Heart left ventricle (tissue), 16 donors: ENCODE data around the gene CDH13. TPM values are rescaled to one million over a fixed set of nuclear protein-coding genes. Genes with fewer than 3 reads are reported as not detected.
"Not testable (repeated sequence)": the region's sequence is repeated elsewhere in the genome, so short reads cannot be mapped to it uniquely, and the experiment has no call there.

Experiments used
- ATAC-seq, 4 donors: fragments of 200-7000 bp; cut with Tn5 transposase; one replicate each; pipeline ENCODE4 v1.9.1; 2020 to 2022; ENCODE audit warnings: moderate library complexity in 4 of 4, mild to moderate bottlenecking in 3 of 4, moderate number of reproducible peaks in 1 of 4
- DNase-seq, 5 donors: peaks; one replicate each; pipeline ENCODE4 v3.0.0-alpha.2; 2020
- H3K27ac ChIP-seq, 12 donors: fragments of 200-600 bp; sonication (generic) in 4 of 12; one replicate each; pipeline versions ENCODE4 v1.5.0 to v1.8.0; 2016 to 2022; ENCODE audit warnings: mild to moderate bottlenecking in 2 of 12
- H3K27me3 ChIP-seq, 9 donors: fragments of 200-600 bp; sonication (generic) in 2 of 9; one replicate each; pipeline versions ENCODE4 v1.5.1 to v1.8.0; 2016 to 2022; ENCODE audit warnings: mild to moderate bottlenecking in 3 of 9
- H3K36me3 ChIP-seq, 9 donors: fragments of 200-600 bp; sonication (generic) in 2 of 9; one replicate each; pipeline versions ENCODE4 v1.5.0 to v1.8.0; 2018 to 2022; ENCODE audit warnings: mild to moderate bottlenecking in 2 of 9
- H3K4me1 ChIP-seq, 12 donors: fragments of 200-600 bp; sonication (generic) in 4 of 12; one replicate each; pipeline versions ENCODE4 v1.5.0 to v1.8.0; 2016 to 2022; ENCODE audit warnings: mild to moderate bottlenecking in 3 of 12
- H3K4me3 ChIP-seq, 12 donors: fragments of 200-600 bp; sonication (generic) in 4 of 12; one replicate each; pipeline versions ENCODE4 v1.5.0 to v1.8.0; 2017 to 2022; ENCODE audit warnings: mild to moderate bottlenecking in 9 of 12, moderate library complexity in 4 of 12
- H3K9me3 ChIP-seq, 12 donors: fragments of 200-600 bp; sonication (generic) in 4 of 12; one replicate each; pipeline versions ENCODE4 v1.5.0 to v1.8.0; 2016 to 2022; ENCODE audit warnings: mild to moderate bottlenecking in 1 of 12
- POLR2A ChIP-seq, 2 donors: fragments of 450-650 bp; IDR thresholded peaks; one replicate each; pipeline ENCODE4 v1.6.1; 2017; ENCODE audit warnings: antibody characterized with exemption in 2 of 2, mild to moderate bottlenecking in 2 of 2, moderate library complexity in 2 of 2
- WGBS, 4 donors: extraction: QIAGEN DNeasy Blood & Tissue Kit in 2 of 4; methylation state at CpG; one replicate each; pipeline versions ENCODE4 v1.1.5 to v1.1.7; 2013 to 2018; 5-methylcytosine and 5-hydroxymethylcytosine counted together
- intact Hi-C, 10 donors: fragments of 100-400 bp; cut with DNase I; formaldehyde crosslinking; loops; one replicate each; pipeline versions ENCODE4 v1.11.1 to v1.14.2; 2022
- polyA plus RNA-seq, 2 donors: library from polyadenylated mRNA; stranded (reverse); fragments of 200-250 nt; gene quantifications; one replicate each; pipeline ENCODE4 v1.2.3, GENCODE V29; 2013
- total RNA-seq, 9 donors: library from RNA; depleted of rRNA in 2 of 9; stranded (reverse); fragments of >200 nt in 2 of 9; fragmentation: NEBNext Ultra II Directional in 3 of 9; extraction: Animal tissue kit (Norgen Biotek cat#: 25700) in 3 of 9; gene quantifications; one replicate each; pipeline versions ENCODE4 v1.1.0 to v1.2.4, GENCODE V29; 2016 to 2023
- TF ChIP-seq, protein P1 (sequence below), 12 donors: fragments of 200-600 bp; sonication (generic) in 4 of 12; IDR thresholded peaks; one replicate each; pipeline versions ENCODE4 v1.5.0 to v1.8.0; 2018 to 2022; ENCODE audit warnings: antibody characterized with exemption in 12 of 12, mild to moderate bottlenecking in 5 of 12
- donor health status: ischemic (EF 13 %, LVEDD 7.1; RV severe dilation, severe dysfunction).
- donor health status: healthy with polysubstance abuse.
- donor health status: DM: no; HTN: yes; CAD: no.
- donor health status: DM: no; HTN: no; CAD: no.
- donor health status: ischemic (EF 25% LVEDD 6.9; RV normal size, moderate dysfunction).
- donor health status: ischemic (EF 25% LVEDD 5.7; RV mildly dilated, moderate dysfunction).
- donor health status: healthy.
- donor health status: DM: yes; HTN: yes; CAD: no.
- donor health status: ischemic (EF 35%, LVEDD 5.7; RV mildly dilated, moderate dysfunction).
- donor health status: nonischemic (EF 11% LVEDD 7.7; RV severe dilation, severe dysfunction).
- donor health status: DM: yes; HTN: yes; CAD: no.
- donor health status: PGD.
- donor health status: ischemic (EF 29% LVEDD 5.4; RV normal size, mild dysfunction).
- donor health status: nonischemic (EF 23%, LVEDD 6.1; RV moderate dilation, normal function).

Gene CDH13
- total and polyA plus RNA-seq, 11 donors, result 15.0 to 172 (median 137) TPM

DNA sequence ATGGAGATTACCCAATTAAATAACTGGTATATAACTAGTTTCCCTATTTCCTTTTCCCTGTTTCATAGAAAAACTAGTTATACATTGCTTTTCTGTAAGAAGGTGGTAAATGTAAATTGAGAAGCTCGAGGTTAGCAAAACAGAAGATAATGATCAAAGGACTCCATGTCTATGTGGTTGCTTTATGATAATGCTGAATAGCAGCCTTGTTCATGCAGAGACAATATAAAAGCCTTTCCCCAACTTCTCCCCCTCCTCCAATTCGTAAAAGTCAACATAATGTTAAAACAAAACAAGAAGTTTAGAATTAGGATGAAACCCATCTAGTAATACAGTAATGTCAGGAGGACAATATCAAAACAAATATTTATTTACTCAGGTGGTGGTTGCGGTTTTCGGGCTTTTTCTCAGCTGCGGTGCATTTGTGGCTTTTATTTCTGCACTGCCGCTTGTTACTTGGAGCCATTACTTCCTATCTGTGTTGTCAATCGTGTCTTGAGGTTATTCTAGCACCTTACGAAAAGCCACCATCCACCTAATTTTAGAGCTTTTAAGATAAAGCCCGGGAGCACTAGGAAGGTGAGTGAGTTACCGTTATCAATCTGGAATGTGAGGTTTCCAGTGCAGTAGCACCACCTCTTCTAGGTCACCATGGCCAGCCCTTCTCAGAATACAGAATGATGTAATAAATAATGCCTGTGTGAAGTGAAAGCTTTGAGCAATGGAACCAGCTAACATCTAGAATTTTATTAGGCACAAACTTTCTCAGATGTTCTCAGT lies 297.5 kb downstream of the CDH13 start:
- H3K4me3 ChIP-seq, result no peak overlapping the region
- peak in 2 of 4 donors; percentile 47 to 51 for ATAC-seq
- no peak overlapping the region for H3K27ac ChIP-seq
- intact Hi-C loops, result loop anchor here in 1 of 10 donors (10.0 kb wide), 1 partner anchor 59 kb away; no protein-coding TSS in a partner anchor
- peaks cover 0 to 31% (median 0%) of the 10 kb centered on the region in 12 donors for H3K9me3 ChIP-seq
- H3K36me3 ChIP-seq, result no peaks in the 10 kb centered on the region
- H3K4me1 ChIP-seq, result peaks cover 0 to 12% (median 1%) of the 10 kb centered on the region in 12 donors
- no peaks in the 10 kb centered on the region for H3K27me3 ChIP-seq
- TF ChIP-seq, protein P1, sequence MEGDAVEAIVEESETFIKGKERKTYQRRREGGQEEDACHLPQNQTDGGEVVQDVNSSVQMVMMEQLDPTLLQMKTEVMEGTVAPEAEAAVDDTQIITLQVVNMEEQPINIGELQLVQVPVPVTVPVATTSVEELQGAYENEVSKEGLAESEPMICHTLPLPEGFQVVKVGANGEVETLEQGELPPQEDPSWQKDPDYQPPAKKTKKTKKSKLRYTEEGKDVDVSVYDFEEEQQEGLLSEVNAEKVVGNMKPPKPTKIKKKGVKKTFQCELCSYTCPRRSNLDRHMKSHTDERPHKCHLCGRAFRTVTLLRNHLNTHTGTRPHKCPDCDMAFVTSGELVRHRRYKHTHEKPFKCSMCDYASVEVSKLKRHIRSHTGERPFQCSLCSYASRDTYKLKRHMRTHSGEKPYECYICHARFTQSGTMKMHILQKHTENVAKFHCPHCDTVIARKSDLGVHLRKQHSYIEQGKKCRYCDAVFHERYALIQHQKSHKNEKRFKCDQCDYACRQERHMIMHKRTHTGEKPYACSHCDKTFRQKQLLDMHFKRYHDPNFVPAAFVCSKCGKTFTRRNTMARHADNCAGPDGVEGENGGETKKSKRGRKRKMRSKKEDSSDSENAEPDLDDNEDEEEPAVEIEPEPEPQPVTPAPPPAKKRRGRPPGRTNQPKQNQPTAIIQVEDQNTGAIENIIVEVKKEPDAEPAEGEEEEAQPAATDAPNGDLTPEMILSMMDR (IDR thresholded peaks at IDR 0.05), result no peak
- no peak for TF ChIP-seq POLR2A (IDR thresholded peaks at IDR 0.05)
- 54 to 67% (median 64%) methylated on average over 10 of the region's 10 CpGs for WGBS, 4 donors
- DNase-seq, result no peak

DNA sequence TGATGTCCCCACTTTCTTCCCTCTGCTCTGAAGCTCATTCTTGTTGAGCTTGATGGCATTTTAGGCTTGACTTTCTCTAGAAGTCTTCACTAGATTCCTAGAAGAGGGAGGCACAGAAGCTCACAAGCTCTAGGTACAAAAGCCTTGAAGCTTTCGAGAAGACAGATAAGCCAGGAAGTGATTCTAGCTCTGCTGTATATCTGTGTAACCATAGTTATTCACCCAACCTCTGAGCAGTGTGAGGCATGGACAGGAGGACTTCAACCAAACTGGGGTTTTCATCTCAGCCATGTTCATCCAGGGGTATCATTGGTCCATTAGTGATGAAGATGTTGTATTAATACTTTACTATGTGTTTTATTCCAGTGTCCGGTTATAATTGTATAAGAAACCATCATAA lies 299.7 kb downstream of the CDH13 start:
- 83 to 89% (median 87%) methylated on average over 2 of the region's 2 CpGs for WGBS, 4 donors
- intact Hi-C loops, result loop anchor here in 1 of 10 donors (10.0 kb wide), 1 partner anchor 62 kb away; no protein-coding TSS in a partner anchor
- ATAC-seq (no peak), DNase-seq (no peak)
- no peak for TF ChIP-seq POLR2A (IDR thresholded peaks at IDR 0.05)
- TF ChIP-seq, protein P1 (IDR thresholded peaks at IDR 0.05), result no peak
- Histone ChIP-seq H3K4me3 (no peak overlapping the region), H3K27ac (no peak overlapping the region), H3K9me3 (peaks cover 0 to 23% (median 0%) of the 10 kb centered on the region in 12 donors), H3K4me1 (peaks cover 0 to 12% (median 1%) of the 10 kb centered on the region in 12 donors), H3K27me3 (no peaks in the 10 kb centered on the region), H3K36me3 (no peaks in the 10 kb centered on the region)

DNA sequence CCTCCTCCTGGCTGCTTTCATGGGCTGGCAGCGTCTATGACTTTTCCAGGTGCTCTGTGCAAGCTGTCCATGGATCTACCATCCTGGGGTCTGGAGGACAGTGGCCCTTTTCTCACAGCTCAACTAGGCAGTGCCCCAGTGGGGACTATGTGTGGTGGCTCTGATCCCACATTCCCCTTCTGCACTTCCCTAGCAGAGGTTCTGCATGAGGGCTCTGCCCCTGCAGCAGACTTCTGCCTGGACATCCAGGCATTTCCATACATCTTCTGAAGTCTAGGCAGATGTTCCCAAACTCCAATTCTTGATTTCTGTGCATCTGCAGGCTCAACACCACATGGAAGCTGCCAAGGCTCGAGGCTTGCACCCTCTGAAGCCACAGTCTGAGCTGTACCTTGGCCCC lies 307.2 kb downstream of the CDH13 start:
- H3K27ac ChIP-seq, H3K4me1 ChIP-seq, H3K9me3 ChIP-seq, intact Hi-C loops, H3K36me3 ChIP-seq, H3K4me3 ChIP-seq, ATAC-seq, H3K27me3 ChIP-seq, DNase-seq: not testable (repeated sequence)
- WGBS, 4 donors, result 60 to 96% (median 82%) methylated on average over 2 of the region's 2 CpGs

DNA sequence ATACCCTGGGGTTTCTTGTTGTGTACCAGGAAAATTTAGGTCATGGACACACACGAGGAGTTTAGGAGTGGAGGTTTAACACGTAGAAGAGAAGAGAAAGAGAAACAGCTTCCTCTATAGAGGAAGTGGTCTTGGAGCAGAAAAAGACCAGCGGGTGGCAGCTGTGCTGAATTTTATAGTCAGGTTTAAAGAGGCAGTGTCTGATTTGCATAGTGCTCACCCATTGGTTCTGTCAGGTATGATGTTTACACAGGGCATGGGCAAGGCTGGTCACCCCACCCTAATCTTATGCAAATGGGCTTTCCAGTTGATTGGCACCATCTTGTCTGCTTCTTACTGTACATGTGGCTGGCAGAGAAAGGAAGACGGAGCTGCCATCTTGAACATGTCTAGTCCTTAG lies 309.0 kb downstream of the CDH13 start:
- Histone ChIP-seq H3K4me3 (no peak overlapping the region), H3K27ac (no peak overlapping the region)
- WGBS, 4 donors, result 68 to 90% (median 76%) methylated on average over 4 of the region's 4 CpGs

More for the DNA sequence above, 309.0 kb downstream of the CDH13 start:
- TF ChIP-seq, protein P1 (IDR thresholded peaks at IDR 0.05), result no peak
- TF ChIP-seq POLR2A (IDR thresholded peaks at IDR 0.05), result no peak
- H3K36me3 ChIP-seq, result no peaks in the 10 kb centered on the region
- DNase-seq, result no peak
- H3K27me3 ChIP-seq, result no peaks in the 10 kb centered on the region
- H3K4me1 ChIP-seq, result no peaks in the 10 kb centered on the region
- intact Hi-C loops, result no loop called here
- ATAC-seq, result no peak
- peaks cover 0 to 9% (median 0%) of the 10 kb centered on the region in 12 donors for H3K9me3 ChIP-seq
